Liver (tissue), 9 donors: ENCODE results near the gene RAD51B. TPM values are rescaled to one million over a fixed set of nuclear protein-coding genes. Genes with fewer than 3 reads are reported as not detected.

Experiments
- DNase-seq: peaks from one replicate; pipeline ENCODE4 v3.0.0-alpha.2; 2017; ENCODE audit warnings: low spot score
- H3K27ac ChIP-seq, 2 donors: one replicate each; pipeline ENCODE4 v1.7.0; 2013; ENCODE audit warnings: inconsistent platforms in 2 of 2, low read length in 2 of 2, control low read depth in 1 of 2, low read depth in 1 of 2, mild to moderate bottlenecking in 1 of 2
- H3K27me3 ChIP-seq, 4 donors: one replicate each; pipeline versions ENCODE4 v1.6.1 to v1.7.0; 2013; ENCODE audit warnings: low read length in 3 of 4, inconsistent platforms in 1 of 4, mild to moderate bottlenecking in 1 of 4, moderate library complexity in 1 of 4; ENCODE audit not compliant: control insufficient read depth in 4 of 4, insufficient read depth in 4 of 4
- H3K36me3 ChIP-seq, 4 donors: one replicate each; pipeline versions ENCODE4 v1.6.1 to v1.7.0; 2013; ENCODE audit warnings: low read length in 3 of 4, mild to moderate bottlenecking in 3 of 4, low read depth in 1 of 4, moderate library complexity in 1 of 4; ENCODE audit not compliant: control insufficient read depth in 4 of 4, insufficient read depth in 3 of 4
- H3K4me1 ChIP-seq, 4 donors: one replicate each; pipeline versions ENCODE4 v1.6.1 to v1.7.0; 2013; ENCODE audit warnings: low read length in 3 of 4, mild to moderate bottlenecking in 3 of 4, moderate library complexity in 1 of 4; ENCODE audit not compliant: control insufficient read depth in 4 of 4, insufficient read depth in 4 of 4
- H3K4me3 ChIP-seq, 3 donors: one replicate each; pipeline versions ENCODE4 v1.6.1 to v1.7.0; 2013; ENCODE audit warnings: low read length in 3 of 3, control low read depth in 1 of 3, low read depth in 1 of 3, mild to moderate bottlenecking in 1 of 3
- H3K9ac ChIP-seq, 2 donors: one replicate each; pipeline ENCODE4 v1.7.0; 2013; ENCODE audit warnings: low read length in 2 of 2, mild to moderate bottlenecking in 2 of 2, moderate library complexity in 2 of 2, control low read depth in 1 of 2, low read depth in 1 of 2
- H3K9me3 ChIP-seq, 4 donors: one replicate each; pipeline versions ENCODE4 v1.6.1 to v1.7.0; 2013; ENCODE audit warnings: low read length in 3 of 4; ENCODE audit not compliant: control insufficient read depth in 4 of 4
- ATF3 ChIP-seq: IDR thresholded peaks from 2 replicates; pipeline ENCODE4 v1.6.1; 2016; ENCODE audit warnings: antibody characterized with exemption
- CTCF ChIP-seq: fragments of 150-350 bp; IDR thresholded peaks from 2 replicates; pipeline ENCODE4 v1.5.1; 2017; ENCODE audit warnings: improper control_type of control experiment, low read depth, low read length; ENCODE audit not compliant: missing input control
- EGR1 ChIP-seq, 2 donors: IDR thresholded peaks; 2 replicates each; pipeline ENCODE4 v1.6.1; 2016 to 2018; ENCODE audit warnings: antibody characterized with exemption in 2 of 2, low read depth in 2 of 2
- FOXA1 ChIP-seq: IDR thresholded peaks from 2 replicates; pipeline ENCODE4 v1.6.1; 2016; ENCODE audit warnings: antibody characterized with exemption
- FOXA2 ChIP-seq: IDR thresholded peaks from 2 replicates; pipeline ENCODE4 v1.6.1; 2016; ENCODE audit warnings: antibody characterized with exemption
- GABPA ChIP-seq, 2 donors: IDR thresholded peaks in 1 of 2; conservative IDR thresholded peaks in 1 of 2; 2 replicates each; pipeline ENCODE4 v1.6.1; 2016; ENCODE audit warnings: antibody characterized with exemption in 2 of 2, mild to moderate bottlenecking in 1 of 2, moderate library complexity in 1 of 2
- HNF4A ChIP-seq, 2 donors: conservative IDR thresholded peaks; 2 replicates each; pipeline ENCODE4 v1.6.1; 2016; ENCODE audit warnings: antibody characterized with exemption in 2 of 2, mild to moderate bottlenecking in 2 of 2
- HNF4G ChIP-seq: IDR thresholded peaks from 2 replicates; pipeline ENCODE4 v1.6.1; 2016; ENCODE audit warnings: antibody characterized with exemption
- JUND ChIP-seq, 2 donors: IDR thresholded peaks; 2 replicates each; pipeline ENCODE4 v1.6.1; 2016; ENCODE audit warnings: antibody characterized with exemption in 2 of 2
- NR2F2 ChIP-seq: IDR thresholded peaks from 2 replicates; pipeline ENCODE4 v1.6.1; 2016; ENCODE audit warnings: antibody characterized with exemption
- RAD21 ChIP-seq, 2 donors: IDR thresholded peaks; 2 replicates each; pipeline ENCODE4 v1.6.1; 2016; ENCODE audit warnings: antibody characterized with exemption in 2 of 2, mild to moderate bottlenecking in 2 of 2
- RXRA ChIP-seq, 2 donors: IDR thresholded peaks; 2 replicates each; pipeline ENCODE4 v1.6.1; 2017 to 2018; ENCODE audit warnings: antibody characterized with exemption in 2 of 2, mild to moderate bottlenecking in 1 of 2
- SP1 ChIP-seq: IDR thresholded peaks from 2 replicates; pipeline ENCODE4 v1.6.1; 2018; ENCODE audit warnings: antibody characterized with exemption, mild to moderate bottlenecking
- TAF1 ChIP-seq: conservative IDR thresholded peaks from 2 replicates; pipeline ENCODE4 v1.6.1; 2016; ENCODE audit warnings: antibody characterized with exemption, mild to moderate bottlenecking
- YY1 ChIP-seq: IDR thresholded peaks from 2 replicates; pipeline ENCODE4 v1.6.1; 2016; ENCODE audit warnings: antibody characterized with exemption, mild to moderate bottlenecking
- ZBTB33 ChIP-seq: IDR thresholded peaks from 2 replicates; pipeline ENCODE4 v1.6.1; 2016; ENCODE audit warnings: antibody characterized with exemption
- polyA plus RNA-seq, 2 donors: library from polyadenylated mRNA; stranded (reverse) in 1 of 2; unstranded in 1 of 2; fragments of 200-250 nt in 1 of 2; fragments of >200 nt in 1 of 2; fragmentation: Nextera tagmentation in 1 of 2; extraction: Ambion mirVana in 1 of 2; gene quantifications; one replicate each; pipeline versions ENCODE4 v1.2.1 to v1.2.3, GENCODE V29; 2013 to 2015
- total RNA-seq, 2 donors: library from RNA; depleted of rRNA; stranded (reverse); fragments of >200 nt; gene quantifications; one replicate each; pipeline ENCODE4 v1.2.3, GENCODE V29; 2014
- TF ChIP-seq, protein P1 (sequence below): IDR thresholded peaks from 2 replicates; pipeline ENCODE4 v1.6.1; 2016; ENCODE audit warnings: antibody characterized with exemption, mild to moderate bottlenecking
- TF ChIP-seq, protein P2 (sequence below): IDR thresholded peaks from 2 replicates; pipeline ENCODE4 v1.6.1; 2016; ENCODE audit warnings: antibody characterized with exemption
- donor health status: healthy.
- donor health status: healthy.
- donor health status: healthy.
- donor health status: healthy.
- donor health status: healthy.

RAD51B gene
- total and polyA plus RNA-seq, 4 donors, result 0.81 to 12.9 (median 2.4) TPM

DNA sequence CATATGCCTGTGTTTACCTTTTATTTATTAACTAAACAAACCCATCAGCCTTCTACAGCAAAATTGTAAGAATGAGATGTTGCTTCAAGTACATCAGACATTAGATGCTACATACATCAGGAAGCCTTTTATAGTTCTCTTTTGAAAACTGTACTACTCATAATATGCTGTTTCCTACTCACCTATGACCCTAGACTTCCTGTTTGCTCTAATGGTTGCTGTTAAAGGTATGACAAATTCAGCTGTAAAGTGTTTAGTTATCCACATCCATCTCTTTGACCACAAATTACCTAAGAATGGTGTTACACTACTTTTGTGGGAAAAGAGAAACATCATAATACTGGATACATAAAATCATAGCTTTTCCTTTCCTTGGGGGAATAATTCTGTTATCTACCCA, 220.0 kb downstream of the RAD51B start:
- Histone ChIP-seq H3K27me3 (no peaks in the 10 kb centered on the region), H3K36me3 (no peaks in the 10 kb centered on the region), H3K4me3 (no peak overlapping the region), H3K9me3 (no peaks in the 10 kb centered on the region), H3K4me1 (no peaks in the 10 kb centered on the region), H3K27ac (no peak overlapping the region), H3K9ac (no peak overlapping the region)
- DNase-seq, result no peak
- TF ChIP-seq ATF3 (no peak), HNF4G (no peak), FOXA2 (no peak), FOXA1 (no peak), JUND (IDR thresholded peaks at IDR 0.05) (no peak), TAF1 (no peak), GABPA (IDR thresholded peaks at IDR 0.05 in 1 of 2, conservative IDR thresholded peaks at IDR 0.05 in 1 of 2) (no peak), SP1 (no peak), EGR1 (IDR thresholded peaks at IDR 0.05; ENCODE audit: low read depth in 2 of 2) (no peak), RAD21 (IDR thresholded peaks at IDR 0.05) (no peak), RXRA (IDR thresholded peaks at IDR 0.05) (no peak), CTCF (no peak), NR2F2 (no peak), HNF4A (conservative IDR thresholded peaks at IDR 0.05) (no peak), ZBTB33 (no peak), YY1 (no peak)
- TF ChIP-seq, protein P1, sequence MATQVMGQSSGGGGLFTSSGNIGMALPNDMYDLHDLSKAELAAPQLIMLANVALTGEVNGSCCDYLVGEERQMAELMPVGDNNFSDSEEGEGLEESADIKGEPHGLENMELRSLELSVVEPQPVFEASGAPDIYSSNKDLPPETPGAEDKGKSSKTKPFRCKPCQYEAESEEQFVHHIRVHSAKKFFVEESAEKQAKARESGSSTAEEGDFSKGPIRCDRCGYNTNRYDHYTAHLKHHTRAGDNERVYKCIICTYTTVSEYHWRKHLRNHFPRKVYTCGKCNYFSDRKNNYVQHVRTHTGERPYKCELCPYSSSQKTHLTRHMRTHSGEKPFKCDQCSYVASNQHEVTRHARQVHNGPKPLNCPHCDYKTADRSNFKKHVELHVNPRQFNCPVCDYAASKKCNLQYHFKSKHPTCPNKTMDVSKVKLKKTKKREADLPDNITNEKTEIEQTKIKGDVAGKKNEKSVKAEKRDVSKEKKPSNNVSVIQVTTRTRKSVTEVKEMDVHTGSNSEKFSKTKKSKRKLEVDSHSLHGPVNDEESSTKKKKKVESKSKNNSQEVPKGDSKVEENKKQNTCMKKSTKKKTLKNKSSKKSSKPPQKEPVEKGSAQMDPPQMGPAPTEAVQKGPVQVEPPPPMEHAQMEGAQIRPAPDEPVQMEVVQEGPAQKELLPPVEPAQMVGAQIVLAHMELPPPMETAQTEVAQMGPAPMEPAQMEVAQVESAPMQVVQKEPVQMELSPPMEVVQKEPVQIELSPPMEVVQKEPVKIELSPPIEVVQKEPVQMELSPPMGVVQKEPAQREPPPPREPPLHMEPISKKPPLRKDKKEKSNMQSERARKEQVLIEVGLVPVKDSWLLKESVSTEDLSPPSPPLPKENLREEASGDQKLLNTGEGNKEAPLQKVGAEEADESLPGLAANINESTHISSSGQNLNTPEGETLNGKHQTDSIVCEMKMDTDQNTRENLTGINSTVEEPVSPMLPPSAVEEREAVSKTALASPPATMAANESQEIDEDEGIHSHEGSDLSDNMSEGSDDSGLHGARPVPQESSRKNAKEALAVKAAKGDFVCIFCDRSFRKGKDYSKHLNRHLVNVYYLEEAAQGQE, result no peak
- TF ChIP-seq, protein P2, sequence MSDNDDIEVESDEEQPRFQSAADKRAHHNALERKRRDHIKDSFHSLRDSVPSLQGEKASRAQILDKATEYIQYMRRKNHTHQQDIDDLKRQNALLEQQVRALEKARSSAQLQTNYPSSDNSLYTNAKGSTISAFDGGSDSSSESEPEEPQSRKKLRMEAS, result no peak
